COLO668 (cell line): ENCODE measurements around the gene CES2.

Experiments used
- DNase-seq: peaks from one replicate; lab custom pipeline; 2025; ENCODE audit not compliant: unreplicated experiment; lab: John Stamatoyannopoulos, UW

The CES2 gene

GRCh38 chr16:66918355-66918754 lies 17.0 kb upstream of the CES2 start:
- DNase-seq: no peak

GRCh38 chr16:66918803-66919568 lies 16.3 kb upstream of the CES2 start, which contains the start of gene CDH16:
CDH16 (minus strand) TSS chr16:66918885; CDS start chr16:66918065, 820 bp downstream.
- DNase-seq: peak; percentile 69

DNA sequence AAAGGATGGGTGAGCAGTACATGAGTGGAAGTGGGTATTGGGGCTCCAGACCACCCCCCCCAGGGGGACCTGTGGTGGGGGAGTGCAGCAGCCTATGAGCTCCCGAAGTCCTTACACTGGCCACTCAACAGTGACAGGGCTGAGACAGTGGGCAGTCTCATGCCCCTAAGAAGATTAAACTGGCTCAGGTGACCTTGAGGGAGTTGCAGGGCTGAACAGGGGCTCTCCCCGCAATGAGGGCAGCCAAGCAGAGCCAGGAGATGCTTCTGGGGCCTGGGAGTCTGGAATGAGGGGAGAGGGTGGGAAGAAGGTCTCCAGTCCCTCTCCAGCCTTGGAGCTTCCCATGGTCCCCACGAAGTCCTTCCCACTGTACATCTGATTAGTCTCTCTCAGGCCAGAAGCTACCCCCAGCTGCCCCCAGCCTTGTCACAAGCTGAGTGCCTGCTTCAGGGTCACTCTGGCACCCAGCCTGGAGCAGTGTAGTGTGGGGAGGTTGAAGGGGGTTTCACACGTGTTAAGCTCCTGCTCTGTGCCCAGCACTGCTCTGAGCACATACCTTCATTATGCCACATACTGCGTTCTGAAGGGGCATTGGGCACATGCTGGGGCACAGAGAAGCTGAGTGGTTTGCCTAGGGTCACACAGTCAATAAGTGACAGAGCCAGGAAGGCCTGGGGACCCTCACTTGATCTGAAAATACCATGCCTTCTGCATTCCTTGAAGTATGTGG lies 15.6 kb upstream of the CES2 start:
- DNase-seq: no peak

DNA sequence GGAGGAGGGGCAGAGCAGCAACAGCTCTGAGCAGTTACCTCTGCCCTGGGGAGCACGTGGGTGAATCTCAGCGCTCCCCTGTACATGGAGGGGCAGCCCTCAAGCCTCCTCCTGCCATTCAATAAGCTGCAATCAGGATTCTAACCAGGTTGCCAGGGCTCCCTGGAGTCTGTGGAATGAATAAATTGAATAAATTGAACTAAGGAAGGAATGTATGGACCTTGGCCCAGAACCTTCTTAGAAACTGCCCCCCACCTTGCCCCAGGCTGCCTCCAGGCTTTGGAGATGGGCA lies 15.1 kb upstream of the CES2 start:
- DNase-seq: no peak

- DNase-seq: no peak
Observed at GRCh38 chr16:66920924-66921680, 14.2 kb upstream of the CES2 start.

DNA sequence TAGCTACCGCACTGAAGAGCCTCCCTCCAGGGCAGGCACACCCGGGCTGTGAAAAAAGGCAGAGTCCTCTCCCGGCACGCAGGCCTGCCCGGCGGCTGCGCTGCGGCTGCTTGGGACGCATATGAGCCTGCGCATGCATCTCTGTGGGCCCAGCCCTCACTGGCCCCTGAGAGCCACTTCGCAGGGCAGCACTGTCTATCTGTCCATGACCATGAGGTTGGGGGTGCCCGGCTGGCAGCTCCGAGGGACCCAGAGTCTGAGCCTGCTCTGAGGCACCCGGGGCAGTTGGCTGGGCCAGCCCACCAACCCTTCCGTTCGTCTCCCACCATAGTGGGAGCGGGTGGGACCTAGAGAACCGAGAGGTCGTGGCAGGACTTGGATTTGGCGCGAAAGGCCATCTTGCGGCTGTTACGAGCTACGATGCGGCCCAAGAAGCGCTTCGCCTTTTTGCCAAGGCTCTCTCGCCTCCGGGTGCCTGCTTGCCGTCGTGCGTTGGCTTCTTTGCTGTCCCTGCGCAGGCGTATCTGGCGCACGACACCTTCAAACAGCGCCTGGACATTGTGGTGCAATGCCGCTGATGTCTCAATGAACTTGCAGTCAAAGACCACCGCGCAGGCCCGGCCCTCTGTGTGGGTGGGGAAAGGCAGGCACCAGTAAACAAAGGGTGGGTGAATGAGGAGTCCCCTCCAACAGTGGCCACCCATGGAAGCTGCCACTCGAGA lies 13.4 kb upstream of the CES2 start:
- no peak for DNase-seq

DNA sequence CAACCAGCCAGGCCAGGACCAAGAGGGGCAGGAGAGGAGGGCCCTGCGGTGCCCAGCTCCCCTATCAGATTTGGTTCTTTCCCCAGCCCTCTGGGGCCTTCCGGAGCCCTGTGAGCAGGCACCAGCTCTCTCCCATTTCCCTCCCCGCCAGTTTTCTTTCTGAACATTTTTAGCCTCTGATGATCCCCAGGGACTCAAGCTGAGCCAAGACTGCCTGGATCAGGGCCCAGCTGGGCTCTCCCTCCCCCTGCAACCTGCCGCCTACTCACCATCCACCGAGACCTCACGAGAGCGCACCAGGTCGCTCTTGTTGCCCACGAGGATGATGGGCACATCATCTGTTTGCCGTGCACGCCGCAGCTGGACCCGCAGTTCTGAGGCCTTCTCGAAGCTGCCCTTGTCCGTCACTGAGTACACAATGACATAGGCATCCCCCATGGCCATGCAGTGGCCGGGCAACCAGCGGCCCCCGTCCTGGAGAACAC lies 12.0 kb upstream of the CES2 start:
- DNase-seq: no peak

- peak; percentile 28 for DNase-seq
Observed at GRCh38 chr16:66923866-66924265, 11.4 kb upstream of the CES2 start.

DNA sequence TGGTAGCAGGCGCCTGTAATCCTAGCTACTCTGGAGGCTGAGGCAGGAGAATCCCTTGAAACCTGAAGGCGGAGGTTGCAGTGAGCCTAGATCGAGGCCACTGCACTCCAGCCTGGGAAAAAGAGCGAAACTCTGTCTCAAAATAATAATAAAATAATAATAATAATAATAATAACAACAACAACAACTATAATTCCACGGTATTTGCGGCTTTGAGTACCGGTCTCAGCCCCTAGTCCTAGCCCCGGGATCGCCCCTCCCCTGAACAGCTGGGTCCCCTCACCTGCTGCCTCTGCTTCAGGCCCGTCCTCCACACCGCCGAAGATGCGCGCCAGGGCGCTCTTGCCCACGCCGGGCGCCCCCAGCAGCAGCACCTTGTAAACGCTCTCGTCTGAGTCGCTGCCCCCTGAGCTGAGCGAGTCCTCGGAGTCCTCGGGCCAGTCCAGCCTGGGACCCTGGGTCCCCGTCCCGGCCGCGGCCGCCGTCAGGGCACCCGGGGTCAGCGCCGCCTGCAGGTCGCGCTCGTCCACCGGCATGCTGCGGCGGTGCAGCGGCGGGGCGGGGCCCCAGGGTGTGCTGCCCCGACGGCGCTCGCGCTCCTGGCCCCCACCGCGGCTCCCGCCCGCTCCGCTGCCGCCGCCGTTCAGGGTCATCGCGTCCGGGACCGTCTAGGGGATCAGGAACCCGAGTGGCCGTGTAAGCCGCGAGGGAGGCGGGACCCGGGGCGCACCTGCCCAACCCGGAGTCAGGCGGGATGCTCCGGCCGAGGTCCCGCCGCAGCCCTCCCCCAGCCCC lies 10.6 kb upstream of the CES2 start:
- DNase-seq: peak; percentile 35

DNA sequence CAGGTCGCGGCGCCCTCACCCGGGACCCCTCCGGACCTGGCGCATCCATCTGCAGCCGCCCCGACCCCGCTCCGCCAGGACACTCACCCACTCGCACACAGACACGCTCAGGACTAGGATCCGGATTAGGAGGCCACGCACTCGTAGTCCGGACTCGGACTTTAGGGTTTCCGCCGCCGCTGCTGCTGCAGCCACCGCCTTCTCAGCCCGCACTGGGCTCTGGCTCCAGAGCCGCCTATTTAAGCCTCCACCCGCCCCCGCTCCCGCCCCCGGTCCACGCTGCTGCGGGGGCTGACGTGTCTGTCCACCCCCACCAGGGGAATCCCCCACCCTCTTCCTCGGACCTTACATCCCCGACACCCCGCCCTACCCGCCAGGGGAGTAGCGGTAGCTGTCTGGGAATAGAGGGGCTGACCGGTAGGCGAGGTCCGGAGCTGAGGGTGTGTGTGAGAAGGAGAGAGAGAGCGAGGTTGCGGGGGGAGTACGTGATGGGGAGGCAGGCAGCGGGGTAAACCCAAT lies 9.9 kb upstream of the CES2 start, which contains the start of gene RRAD:
TSS of gene RRAD (minus strand) at position 214 of the 519 bp plus-strand sequence. CDS start 356 bp downstream, outside the sequence.
- DNase-seq: no peak

DNA sequence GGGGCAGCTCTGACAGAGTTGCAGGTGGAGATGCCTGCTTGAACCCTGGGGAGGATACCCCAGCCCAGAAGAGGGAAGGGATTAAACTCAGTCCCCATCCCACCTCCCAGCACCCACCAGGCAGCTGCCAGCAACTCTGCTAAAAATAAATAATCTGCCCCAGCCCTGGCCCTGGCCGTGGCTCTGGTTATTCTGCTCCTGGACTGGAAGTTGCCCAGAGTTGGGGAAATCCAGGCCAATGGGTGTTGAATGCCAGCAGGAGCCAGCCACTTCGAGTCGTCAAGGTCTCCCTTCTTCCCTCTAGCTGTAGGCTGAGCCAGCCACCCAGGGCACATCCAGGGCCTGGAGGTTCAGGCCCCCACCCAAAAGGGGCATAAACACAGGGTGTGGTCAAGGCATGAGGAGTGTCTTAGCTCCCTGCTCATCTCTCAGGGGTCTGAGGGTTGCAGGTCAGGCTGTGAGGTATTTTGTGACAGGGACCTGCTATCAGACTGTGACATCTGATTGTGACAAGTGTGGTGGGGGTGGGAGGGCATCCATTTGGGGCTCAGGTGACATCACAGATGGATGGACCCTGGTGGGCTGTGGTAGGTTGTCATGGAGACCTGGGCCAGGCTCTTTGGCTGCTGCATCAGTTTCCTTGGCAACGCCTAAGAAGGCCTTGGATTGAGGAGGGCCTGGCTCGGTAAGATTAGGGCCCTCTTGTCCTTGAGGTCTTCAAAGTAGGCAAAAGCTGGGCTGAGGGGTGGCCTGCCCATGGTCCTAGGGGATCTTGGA lies 9.0 kb upstream of the CES2 start:
- DNase-seq: no peak

GRCh38 chr16:66926961-66927436 lies 8.3 kb upstream of the CES2 start:
- DNase-seq: peak; percentile 70

DNA sequence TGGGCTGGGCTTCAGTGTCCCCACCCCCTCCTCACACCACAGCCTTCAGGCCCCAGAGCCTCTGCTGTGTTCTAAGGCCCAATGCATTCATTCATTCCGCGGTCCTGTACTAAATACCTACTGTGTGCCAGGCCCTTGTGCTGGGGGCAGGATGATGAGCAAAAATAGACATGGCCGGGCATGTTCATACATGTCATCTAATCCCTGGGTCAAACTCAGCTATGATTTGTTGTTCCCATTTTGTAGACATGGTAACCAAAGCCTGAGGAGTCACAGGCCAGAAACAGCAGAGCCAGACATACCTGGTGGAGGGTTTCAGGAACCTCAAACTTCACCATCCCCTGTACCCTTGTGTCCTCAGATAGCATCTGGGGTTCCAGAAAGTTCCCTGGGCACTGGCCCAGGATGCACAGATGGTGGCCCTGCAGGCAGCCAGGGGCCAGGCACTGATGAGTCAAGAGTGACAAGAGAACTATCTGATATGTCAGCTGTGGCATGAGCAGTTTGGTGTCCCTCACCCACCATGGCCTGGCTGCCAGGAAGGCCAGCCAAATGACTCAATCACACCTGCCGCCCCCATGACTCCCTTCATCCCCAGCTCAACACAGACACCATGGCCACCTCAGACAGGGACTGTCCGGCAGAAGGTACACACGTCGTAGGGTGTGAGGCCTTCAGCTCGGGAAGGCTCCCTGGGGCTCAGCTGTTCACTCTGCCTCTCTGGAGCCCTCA lies 7.2 kb upstream of the CES2 start:
- DNase-seq: peak; percentile 9

- peak; percentile 28 for DNase-seq
Observed at GRCh38 chr16:66928702-66929388, 6.5 kb upstream of the CES2 start.

- peak; percentile 74 for DNase-seq
Observed at GRCh38 chr16:66930189-66930588, 5.1 kb upstream of the CES2 start.

DNA sequence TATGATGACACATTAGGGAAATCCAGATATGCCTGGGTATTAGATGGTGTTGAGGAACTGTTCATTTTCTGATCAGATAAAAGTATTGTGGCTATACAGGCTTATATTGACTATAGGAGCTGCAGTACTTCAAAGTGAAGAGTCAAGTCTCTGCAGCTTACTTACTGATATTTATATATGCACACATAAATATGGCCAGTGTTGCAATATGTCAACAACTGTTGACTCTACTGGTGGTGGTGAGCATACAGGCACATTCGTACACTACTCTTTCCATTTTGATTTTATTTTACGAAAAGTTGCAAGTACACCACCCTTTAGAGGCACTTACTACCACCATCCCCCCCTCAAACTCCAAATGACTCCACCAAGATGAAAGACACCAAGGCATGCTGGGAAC lies 3.7 kb upstream of the CES2 start:
- no peak for DNase-seq

DNA sequence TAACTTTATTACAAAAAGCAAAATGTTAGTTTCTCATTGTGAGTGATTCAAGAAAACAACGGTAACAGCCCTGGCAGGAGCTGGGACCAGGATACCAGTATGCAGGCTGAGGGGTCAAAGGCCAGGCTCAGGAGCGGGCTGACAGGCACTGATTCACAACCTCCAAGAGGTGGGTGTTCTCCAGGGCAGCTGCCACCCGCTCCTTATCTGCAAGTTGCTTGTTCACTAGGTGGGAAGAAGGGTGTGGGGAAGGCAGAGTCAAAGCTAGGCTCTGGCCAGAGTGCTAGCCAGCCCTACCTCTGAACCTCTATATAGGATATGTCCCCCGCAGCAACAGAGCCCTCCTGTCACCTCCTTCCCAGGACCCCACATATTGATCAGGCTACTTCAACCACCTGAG lies 3.2 kb upstream of the CES2 start:
- no peak for DNase-seq

DNA sequence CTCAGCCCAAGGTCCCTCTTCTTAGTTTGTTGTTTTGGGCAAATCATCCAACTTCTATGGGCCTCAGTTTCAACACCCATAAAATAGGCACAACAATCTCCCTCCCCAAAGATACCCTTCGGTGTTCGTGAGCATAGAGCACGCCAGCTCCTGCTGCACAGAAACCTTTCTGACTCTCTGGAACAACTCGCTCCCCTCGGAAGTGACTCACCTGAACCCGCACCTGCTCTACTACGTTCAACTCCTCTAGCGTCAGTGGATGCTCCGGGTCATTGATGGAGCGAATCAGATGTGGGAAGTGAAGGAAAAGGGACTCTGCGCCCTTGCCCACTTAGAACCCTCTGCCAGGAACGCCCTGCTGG lies 1.6 kb upstream of the CES2 start:
- peak; percentile 63 for DNase-seq
